Stimulated activated naive B cell treated with anti-CD40 and anti-IgM and Interleukin-4, amounts not matched to agents 10 μg/mL and 1 μg/mL and 100 μg/mL, for 72 hours (primary cell): ENCODE results near the gene EXD3.

Experiments
- ATAC-seq, 2 donors: fragments of 150-1000 bp; cut with Tn5 transposase; replicated peaks; 2 replicates each; pipeline ENCODE4 v1.10.0; 2021; ENCODE audit warnings: moderate library complexity in 1 of 2
- DNase-seq: peaks from one replicate; pipeline ENCODE4 v3.0.0; 2021
- H3K27ac Mint-ChIP-seq: one replicate; pipeline ENCODE4 v1.8.0; 2022; ENCODE audit warnings: mild to moderate bottlenecking, mixed read lengths
- H3K27me3 Mint-ChIP-seq, 2 donors: one replicate each; pipeline ENCODE4 v1.8.0; 2022; ENCODE audit warnings: mixed read lengths in 2 of 2
- H3K36me3 Mint-ChIP-seq, 2 donors: one replicate each; pipeline ENCODE4 v1.8.0; 2022; ENCODE audit warnings: mixed read lengths in 2 of 2, mild to moderate bottlenecking in 1 of 2
- H3K4me1 Mint-ChIP-seq, 2 donors: one replicate each; pipeline ENCODE4 v1.8.0; 2022; ENCODE audit warnings: mixed read lengths in 2 of 2, mild to moderate bottlenecking in 1 of 2
- H3K4me3 Mint-ChIP-seq, 2 donors: one replicate each; pipeline ENCODE4 v1.8.0; 2022; ENCODE audit warnings: mild to moderate bottlenecking in 2 of 2, mixed read lengths in 2 of 2, moderate library complexity in 1 of 2
- H3K9me3 Mint-ChIP-seq, 2 donors: one replicate each; pipeline ENCODE4 v1.8.0; 2022; ENCODE audit warnings: mixed read lengths in 2 of 2, mild to moderate bottlenecking in 1 of 2

EXD3 gene

GRCh38 chr9:137365552-137366444 lies 57.2 kb downstream of the EXD3 start:
- Mint-ChIP-seq H3K27me3 (no peaks in the 10 kb centered on the region), H3K4me3 (no peak overlapping the region), H3K9me3 (peaks cover 0 to 5% of the 10 kb centered on the region in 2 donors), H3K36me3 (no peaks in the 10 kb centered on the region), H3K4me1 (no peaks in the 10 kb centered on the region), H3K27ac (no peak overlapping the region)
- DNase-seq (no peak), ATAC-seq (no peak)

GRCh38 chr9:137365056-137365455 lies 57.9 kb downstream of the EXD3 start:
- ATAC-seq = no peak
- no peak for DNase-seq
- Mint-ChIP-seq H3K27ac (no peak overlapping the region), H3K9me3 (peaks cover 0 to 5% of the 10 kb centered on the region in 2 donors), H3K4me1 (no peaks in the 10 kb centered on the region), H3K4me3 (no peak overlapping the region), H3K36me3 (no peaks in the 10 kb centered on the region), H3K27me3 (no peaks in the 10 kb centered on the region)

GRCh38 chr9:137359850-137360249 lies 63.1 kb downstream of the EXD3 start:
- Mint-ChIP-seq H3K27ac (no peak overlapping the region), H3K36me3 (peaks cover 9% of the 10 kb centered on the region in 2 donors), H3K4me3 (no peak overlapping the region), H3K27me3 (no peaks in the 10 kb centered on the region), H3K4me1 (no peaks in the 10 kb centered on the region), H3K9me3 (peaks cover 9 to 19% of the 10 kb centered on the region in 2 donors)
- no peak for ATAC-seq
- DNase-seq = no peak

GRCh38 chr9:137358126-137358525 lies 64.8 kb downstream of the EXD3 start:
- Mint-ChIP-seq H3K27me3 (no peaks in the 10 kb centered on the region), H3K36me3 (peaks cover 9% of the 10 kb centered on the region in 2 donors), H3K4me3 (no peak overlapping the region), H3K27ac (no peak overlapping the region), H3K4me1 (no peaks in the 10 kb centered on the region), H3K9me3 (peaks cover 9 to 18% of the 10 kb centered on the region in 2 donors)
- DNase-seq (no peak), ATAC-seq (no peak)

- H3K27me3 Mint-ChIP-seq = no peaks in the 10 kb centered on the region
- H3K4me3 Mint-ChIP-seq = no peak overlapping the region
- H3K27ac Mint-ChIP-seq = no peak overlapping the region
- ATAC-seq (no peak), DNase-seq (no peak)
- H3K9me3 Mint-ChIP-seq = peaks cover 9 to 18% of the 10 kb centered on the region in 2 donors
- H3K4me1 Mint-ChIP-seq = no peaks in the 10 kb centered on the region
- peaks cover 9% of the 10 kb centered on the region in 2 donors for H3K36me3 Mint-ChIP-seq
These were observed 65.8 kb downstream of the EXD3 start for GRCh38 chr9:137357166-137357565.

GRCh38 chr9:137355761-137356365 lies 67.1 kb downstream of the EXD3 start:
- no peaks in the 10 kb centered on the region for H3K27me3 Mint-ChIP-seq
- peaks cover 9% of the 10 kb centered on the region in 2 donors for H3K36me3 Mint-ChIP-seq
- no peak for DNase-seq
- no peak for ATAC-seq
- no peak overlapping the region for H3K4me3 Mint-ChIP-seq
- no peak overlapping the region for H3K27ac Mint-ChIP-seq
- H3K9me3 Mint-ChIP-seq = peaks cover 9 to 14% of the 10 kb centered on the region in 2 donors
- no peaks in the 10 kb centered on the region for H3K4me1 Mint-ChIP-seq

GRCh38 chr9:137354845-137355760 lies 67.9 kb downstream of the EXD3 start:
- no peaks in the 10 kb centered on the region for H3K4me1 Mint-ChIP-seq
- no peak overlapping the region for H3K27ac Mint-ChIP-seq
- H3K9me3 Mint-ChIP-seq = peaks cover 9 to 14% of the 10 kb centered on the region in 2 donors
- no peak overlapping the region for H3K4me3 Mint-ChIP-seq
- DNase-seq (no peak), ATAC-seq (no peak)
- peaks cover 9% of the 10 kb centered on the region in 2 donors for H3K36me3 Mint-ChIP-seq
- H3K27me3 Mint-ChIP-seq = no peaks in the 10 kb centered on the region

GRCh38 chr9:137354153-137354844 lies 68.7 kb downstream of the EXD3 start:
- H3K4me3 Mint-ChIP-seq = no peak overlapping the region
- ATAC-seq (no peak), DNase-seq (no peak)
- no peak overlapping the region for H3K27ac Mint-ChIP-seq
- no peaks in the 10 kb centered on the region for H3K27me3 Mint-ChIP-seq
- H3K9me3 Mint-ChIP-seq = peaks cover 9 to 14% of the 10 kb centered on the region in 2 donors
- H3K4me1 Mint-ChIP-seq = no peaks in the 10 kb centered on the region
- peaks cover 9% of the 10 kb centered on the region in 2 donors for H3K36me3 Mint-ChIP-seq

GRCh38 chr9:137353223-137354152 lies 69.5 kb downstream of the EXD3 start:
- ATAC-seq = no peak
- Mint-ChIP-seq H3K27ac (no peak overlapping the region), H3K27me3 (no peaks in the 10 kb centered on the region), H3K4me1 (no peaks in the 10 kb centered on the region), H3K4me3 (no peak overlapping the region), H3K9me3 (peaks cover 9 to 14% of the 10 kb centered on the region in 2 donors), H3K36me3 (peaks cover 9% of the 10 kb centered on the region in 2 donors)
- no peak for DNase-seq

GRCh38 chr9:137352511-137353222 lies 70.3 kb downstream of the EXD3 start:
- no peak overlapping the region for H3K4me3 Mint-ChIP-seq
- no peak overlapping the region for H3K27ac Mint-ChIP-seq
- ATAC-seq = no peak
- no peaks in the 10 kb centered on the region for H3K27me3 Mint-ChIP-seq
- peaks cover 9 to 11% of the 10 kb centered on the region in 2 donors for H3K9me3 Mint-ChIP-seq
- no peak for DNase-seq
- H3K4me1 Mint-ChIP-seq = no peaks in the 10 kb centered on the region
- H3K36me3 Mint-ChIP-seq = peaks cover 6% of the 10 kb centered on the region in 2 donors

- Mint-ChIP-seq H3K9me3 (peaks cover 4 to 5% of the 10 kb centered on the region in 2 donors), H3K4me3 (no peak overlapping the region), H3K36me3 (peaks cover under 1 to 5% of the 10 kb centered on the region in 2 donors), H3K4me1 (no peaks in the 10 kb centered on the region), H3K27me3 (no peaks in the 10 kb centered on the region), H3K27ac (no peak overlapping the region)
- ATAC-seq (no peak), DNase-seq (no peak)
These were observed 71.0 kb downstream of the EXD3 start for GRCh38 chr9:137351781-137352501.
